Upper lobe of left lung (tissue), 6 donors: Measurements from ENCODE around the gene DQX1. TPM values are rescaled to one million over a fixed set of nuclear protein-coding genes. Genes with fewer than 3 reads are reported as not detected.
A peak's percentile ranks its signal among the peaks of the same experiment; 100 is the strongest.

Experiments
- ATAC-seq, 2 donors: fragments of 200-7000 bp; cut with Tn5 transposase; one replicate each; pipeline ENCODE4 v1.9.1; 2022; ENCODE audit warnings: mild to moderate bottlenecking in 2 of 2, moderate library complexity in 2 of 2; ENCODE audit not compliant: low FRiP score in 2 of 2
- DNase-seq, 2 donors: peaks; one replicate each; pipeline ENCODE4 v3.0.0-alpha.2; 2019 to 2020
- H3K27ac ChIP-seq, 4 donors: fragments of 200-600 bp; sonication (generic); one replicate each; pipeline ENCODE4 v1.5.1; 2016 to 2019
- H3K27me3 ChIP-seq, 4 donors: fragments of 200-600 bp; sonication (generic); one replicate each; pipeline ENCODE4 v1.5.1; 2017 to 2019
- H3K36me3 ChIP-seq, 4 donors: fragments of 200-600 bp; sonication (generic); one replicate each; pipeline ENCODE4 v1.5.1; 2016 to 2019
- H3K4me1 ChIP-seq, 4 donors: fragments of 200-600 bp; sonication (generic); one replicate each; pipeline ENCODE4 v1.5.1; 2018 to 2019
- H3K4me3 ChIP-seq, 4 donors: fragments of 200-600 bp; sonication (generic); one replicate each; pipeline ENCODE4 v1.5.1; 2017 to 2019; ENCODE audit warnings: mild to moderate bottlenecking in 2 of 4, moderate library complexity in 1 of 4
- H3K9me3 ChIP-seq, 4 donors: fragments of 200-600 bp; sonication (generic); one replicate each; pipeline ENCODE4 v1.5.1; 2018 to 2019
- CTCF ChIP-seq, 6 experiments: fragments of 450-650 bp in 4 of 6; fragments of 200-600 bp in 2 of 6; sonication (generic) in 2 of 6; IDR thresholded peaks; one replicate each; pipeline ENCODE4 v1.5.1; 2016 to 2019; ENCODE audit warnings: antibody characterized with exemption in 6 of 6
- EP300 ChIP-seq, 4 donors: sonication (generic); formaldehyde crosslinking; IDR thresholded peaks; one replicate each; pipeline ENCODE4 v1.5.1; 2017; ENCODE audit warnings: antibody characterized with exemption in 4 of 4, control low read depth in 2 of 4
- POLR2A ChIP-seq, 4 donors: fragments of 450-650 bp; IDR thresholded peaks; one replicate each; pipeline ENCODE4 v1.5.1; 2016 to 2017; ENCODE audit warnings: antibody characterized with exemption in 4 of 4, mild to moderate bottlenecking in 2 of 4
- POLR2AphosphoS5 ChIP-seq, 2 donors: sonication (generic); formaldehyde crosslinking; IDR thresholded peaks; one replicate each; pipeline ENCODE4 v1.5.1; 2017; ENCODE audit warnings: antibody characterized with exemption in 2 of 2
- WGBS, 2 donors: methylation state at CpG; one replicate each; pipeline ENCODE4 v1.1.5; 2017 to 2018; 5-methylcytosine and 5-hydroxymethylcytosine counted together
- total RNA-seq, 6 donors: library from RNA; depleted of rRNA in 4 of 6; stranded (reverse); fragments of >200 nt in 4 of 6; gene quantifications; one replicate each; pipeline versions ENCODE4 v1.1.0 to v1.2.1, GENCODE V29; 2016 to 2021
- donor health status: DM: no; HTN: no; CAD: no; lungs with moderate emphysema.
- donor health status: DM: no; HTN: yes; CAD: no; lungs with severe emphysema.

The DQX1 gene
- total RNA-seq, 6 donors from 2014 or later, result 0.26 to 0.37 (median 0.33) TPM; not detected in 3

- ATAC-seq (peak; percentile 69 to 86), DNase-seq (peak; percentile 63 to 92)
- TF ChIP-seq POLR2AphosphoS5 (IDR thresholded peaks at IDR 0.05), result no peak
- TF ChIP-seq CTCF (IDR thresholded peaks at IDR 0.05), result peak in 3 of 6 experiments; percentile 8 to 33 (median 24)
- peaks cover 11 to 28% (median 13%) of the 10 kb centered on the region in 4 donors for H3K4me1 ChIP-seq
- no peaks in the 10 kb centered on the region for H3K27me3 ChIP-seq
- peak overlapping the region; percentile 68 to 97 (median 72) for H3K4me3 ChIP-seq
- H3K9me3 ChIP-seq, result no peaks in the 10 kb centered on the region
- peak overlapping the region; percentile 87 to 89 (median 88) for H3K27ac ChIP-seq
- peaks cover 0 to 9% (median 7%) of the 10 kb centered on the region in 4 donors for H3K36me3 ChIP-seq
- WGBS, 2 donors, result 2 to 7% methylated on average over 41 to 47 of the region's 58 CpGs
Observed at GRCh38 chr2:74554820-74555531, 28.9 kb upstream of the DQX1 start.

GRCh38 chr2:74553892-74554819 is 28.1 kb upstream of the DQX1 start, which contains the start of the genes DOK1 and LOXL3:
Gene DOK1, plus strand, starts transcription at chr2:74554720. Its CDS starts 35 bp downstream, at chr2:74554755.
Gene LOXL3, minus strand, starts transcription at chr2:74553942. Its CDS starts 1,308 bp downstream, at chr2:74552634.
- ATAC-seq, result peak; percentile 92 to 94
- TF ChIP-seq CTCF (IDR thresholded peaks at IDR 0.05) (peak in 1 of 6 experiments; percentile 25), EP300 (IDR thresholded peaks at IDR 0.05) (no peak), POLR2AphosphoS5 (IDR thresholded peaks at IDR 0.05) (peak in 1 of 2 donors; percentile 51), POLR2A (IDR thresholded peaks at IDR 0.05) (peak in 2 of 4 donors; percentile 40 to 55)

DNA sequence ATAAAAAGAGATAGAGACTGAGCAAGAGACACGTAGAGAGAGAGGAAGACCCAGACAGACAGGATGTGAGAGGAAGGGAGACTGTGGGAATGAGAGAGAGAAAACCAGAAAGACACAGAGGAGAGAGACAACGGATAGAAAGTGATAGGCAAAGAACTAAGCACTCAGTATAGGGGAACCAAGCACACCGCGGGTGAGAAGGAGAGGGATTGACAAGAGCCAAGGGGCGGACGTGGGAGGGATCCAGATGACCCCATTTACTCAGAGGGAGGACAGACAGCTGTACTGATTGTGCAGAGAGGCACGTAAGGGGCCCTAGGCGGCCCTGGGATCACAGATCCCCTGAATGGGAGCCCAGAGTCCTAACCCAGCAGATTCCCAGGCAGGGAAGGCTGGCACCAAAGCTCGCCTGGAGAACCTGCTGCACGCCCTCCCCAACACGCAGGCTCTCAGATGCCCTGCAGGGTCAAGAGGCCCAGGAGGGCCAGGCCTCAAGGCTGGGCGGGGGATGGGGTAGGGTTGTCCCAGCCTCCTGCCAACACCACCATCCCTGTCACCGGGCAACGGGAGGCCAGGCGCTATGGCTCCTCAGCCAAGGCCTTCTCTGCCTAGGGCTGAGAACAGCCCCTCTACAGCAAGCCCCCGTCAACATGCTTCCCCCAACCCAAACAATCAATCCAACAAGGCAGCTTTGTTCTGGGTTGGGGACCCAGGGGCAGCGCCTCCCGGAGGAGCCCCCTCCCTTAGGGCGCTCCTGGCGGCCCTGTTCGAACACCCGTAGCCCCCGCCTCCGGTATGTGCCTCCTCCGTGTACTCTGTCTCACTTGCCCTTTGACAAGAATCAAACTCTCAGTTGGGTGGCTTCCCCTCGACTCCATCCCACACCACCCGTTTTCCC is 27.1 kb upstream of the DQX1 start:
- 57 to 58% methylated on average over 19 to 26 of the region's 27 CpGs for WGBS, 2 donors
- TF ChIP-seq EP300 (IDR thresholded peaks at IDR 0.05) (no peak), CTCF (IDR thresholded peaks at IDR 0.05) (no peak), POLR2A (IDR thresholded peaks at IDR 0.05) (no peak), POLR2AphosphoS5 (IDR thresholded peaks at IDR 0.05) (no peak)
- Histone ChIP-seq H3K27ac (peak overlapping the region in 2 of 4 donors; percentile 88 to 89), H3K9me3 (no peaks in the 10 kb centered on the region), H3K36me3 (peaks cover 0 to 9% (median 7%) of the 10 kb centered on the region in 4 donors), H3K4me1 (peaks cover 21 to 47% (median 24%) of the 10 kb centered on the region in 4 donors), H3K4me3 (peak overlapping the region in 3 of 4 donors; percentile 70 to 97 (median 73)), H3K27me3 (no peaks in the 10 kb centered on the region)
- ATAC-seq (no peak), DNase-seq (peak in 1 of 2 donors; percentile 58)

More at GRCh38 chr2:74553892-74554819, 28.1 kb upstream of the DQX1 start, which contains the start of the genes DOK1 and LOXL3:
- Histone ChIP-seq H3K36me3 (peaks cover 0 to 9% (median 7%) of the 10 kb centered on the region in 4 donors), H3K27me3 (no peaks in the 10 kb centered on the region), H3K27ac (peak within 1 kb of the TSS; percentile 87 to 89 (median 88)), H3K4me3 (peak within 1 kb of the TSS; percentile 68 to 97 (median 72)), H3K4me1 (peaks cover 18 to 37% (median 21%) of the 10 kb centered on the region in 4 donors), H3K9me3 (no peaks in the 10 kb centered on the region)
- 2% methylated on average over 28 to 48 of the region's 73 CpGs for WGBS, 2 donors
- peak; percentile 92 to 98 for DNase-seq
